Prostate gland (tissue), 2 donors: Measurements from ENCODE around the gene RAB27B. TPM values are rescaled to one million over a fixed set of nuclear protein-coding genes. Genes with fewer than 3 reads are reported as not detected.

Source experiments
- DNase-seq: peaks from one replicate; pipeline ENCODE4 v3.0.0-alpha.2; 2019; ENCODE audit warnings: low spot score
- H3K27ac ChIP-seq, 2 donors: fragments of 200-600 bp; sonication (generic); 2 replicates each; pipeline ENCODE4 v1.5.1; 2017 to 2019
- H3K27me3 ChIP-seq: fragments of 200-600 bp; sonication (generic); replicated peaks from 2 replicates; pipeline ENCODE4 v1.5.1; 2019; ENCODE audit not compliant: insufficient read depth
- H3K36me3 ChIP-seq, 2 donors: fragments of 200-600 bp; sonication (generic); 1 replicate in 1 of 2; 2 replicates in 1 of 2; pipeline versions ENCODE4 v1.5.1 to v1.8.1; 2017 to 2019
- H3K4me1 ChIP-seq: fragments of 200-600 bp; sonication (generic); replicated peaks from 2 replicates; pipeline ENCODE4 v1.5.1; 2019
- H3K4me3 ChIP-seq, 2 donors: fragments of 200-600 bp; sonication (generic); 2 replicates each; pipeline ENCODE4 v1.5.1; 2017 to 2019
- H3K9me3 ChIP-seq: fragments of 200-600 bp; sonication (generic); 2 replicates; pipeline ENCODE4 v1.5.1; 2017
- CTCF ChIP-seq, 4 experiments: fragments of 200-600 bp in 2 of 4; fragments of 450-650 bp in 2 of 4; sonication (generic) in 2 of 4; IDR thresholded peaks; 1 replicate in 3 of 4; 2 replicates in 1 of 4; pipeline ENCODE4 v1.5.1; 2016 to 2019; ENCODE audit warnings: antibody characterized with exemption in 4 of 4, mild to moderate bottlenecking in 2 of 4, moderate library complexity in 2 of 4
- POLR2A ChIP-seq: fragments of 450-650 bp; IDR thresholded peaks from one replicate; pipeline ENCODE4 v1.6.1; 2016; ENCODE audit warnings: antibody characterized with exemption, mild to moderate bottlenecking
- POLR2AphosphoS5 ChIP-seq: sonication (generic); formaldehyde crosslinking; IDR thresholded peaks from one replicate; pipeline ENCODE4 v1.6.1; 2017; ENCODE audit warnings: antibody characterized with exemption
- WGBS: methylation state at CpG from one replicate; pipeline ENCODE4 v1.1.5; 2018; 5-methylcytosine and 5-hydroxymethylcytosine counted together
- intact Hi-C: fragments of 100-400 bp; cut with DNase I; formaldehyde crosslinking; loops from one replicate; pipeline ENCODE4 v1.14.2; 2022
- total RNA-seq, 2 donors: library from RNA; depleted of rRNA; stranded (reverse); fragments of >200 nt; gene quantifications; one replicate each; pipeline ENCODE4 v1.1.0, GENCODE V29; 2016

The RAB27B gene
- total RNA-seq, 2 donors from 2014 or later: 10.7 to 60.2 TPM

- DNase-seq: no peak
- no peaks in the 10 kb centered on the region for H3K9me3 ChIP-seq
- H3K4me3 ChIP-seq: no peak overlapping the region
- no peaks in the 10 kb centered on the region for H3K4me1 ChIP-seq
- H3K27me3 ChIP-seq: no peaks in the 10 kb centered on the region
- 88% methylated on average over 5 of the region's 5 CpGs for WGBS
- TF ChIP-seq CTCF (IDR thresholded peaks at IDR 0.05) (no peak), POLR2AphosphoS5 (no peak), POLR2A (no peak)
- no peaks in the 10 kb centered on the region for H3K36me3 ChIP-seq
- intact Hi-C loops: no loop called here
- H3K27ac ChIP-seq: no peak overlapping the region
Measured at GRCh38 chr18:54905629-54906028, 77.4 kb downstream of the RAB27B start.

- 68% methylated on average over 6 of the region's 6 CpGs for WGBS
- no peaks in the 10 kb centered on the region for H3K9me3 ChIP-seq
- TF ChIP-seq CTCF (IDR thresholded peaks at IDR 0.05): no peak
- TF ChIP-seq POLR2AphosphoS5: no peak
- TF ChIP-seq POLR2A: no peak
- H3K27me3 ChIP-seq: no peaks in the 10 kb centered on the region
- intact Hi-C loops: no loop called here
- no peak overlapping the region for H3K27ac ChIP-seq
- no peak for DNase-seq
- H3K4me3 ChIP-seq: no peak overlapping the region
- H3K4me1 ChIP-seq: no peaks in the 10 kb centered on the region
- H3K36me3 ChIP-seq: no peaks in the 10 kb centered on the region
Measured at GRCh38 chr18:54906331-54907185, 78.3 kb downstream of the RAB27B start.

- no peak for TF ChIP-seq POLR2AphosphoS5
- no peak for TF ChIP-seq CTCF (IDR thresholded peaks at IDR 0.05)
- no peak for TF ChIP-seq POLR2A
- H3K27ac ChIP-seq: no peak overlapping the region
- no peaks in the 10 kb centered on the region for H3K27me3 ChIP-seq
- no peaks in the 10 kb centered on the region for H3K4me1 ChIP-seq
- no peaks in the 10 kb centered on the region for H3K9me3 ChIP-seq
- no peak overlapping the region for H3K4me3 ChIP-seq
- intact Hi-C loops: no loop called here
- 86% methylated on average over 11 of the region's 11 CpGs for WGBS
- H3K36me3 ChIP-seq: no peaks in the 10 kb centered on the region
- no peak for DNase-seq
Measured at GRCh38 chr18:54909538-54909937, 81.3 kb downstream of the RAB27B start.

GRCh38 chr18:54910161-54910919 is 82.1 kb downstream of the RAB27B start:
- Histone ChIP-seq H3K27me3 (no peaks in the 10 kb centered on the region), H3K36me3 (no peaks in the 10 kb centered on the region), H3K27ac (no peak overlapping the region), H3K4me1 (no peaks in the 10 kb centered on the region), H3K4me3 (no peak overlapping the region), H3K9me3 (no peaks in the 10 kb centered on the region)
- no peak for DNase-seq
- intact Hi-C loops: no loop called here
- 68% methylated on average over 6 of the region's 6 CpGs for WGBS
- TF ChIP-seq CTCF (IDR thresholded peaks at IDR 0.05) (no peak), POLR2A (no peak), POLR2AphosphoS5 (no peak)
